Measurements from ENCODE around the gene SLC17A3. TPM values are rescaled to one million over a fixed set of nuclear protein-coding genes. Genes with fewer than 3 reads are reported as not detected.

The SLC17A3 gene
- total and polyA plus RNA-seq, 9 of the 15 experiments (the other 6 are each of a cell fraction or from before 2014, with no cell fraction given), result 0.04 to 0.08 TPM; not detected in 7

- Histone ChIP-seq H3K4me1 (replicated peaks in 1 of 2; ENCODE audit: control insufficient read depth in 2 of 2, insufficient read depth in 2 of 2, low read length in 2 of 2) (no peaks in the 10 kb centered on the region), H3K4me2 (ENCODE audit: insufficient read depth, low read length) (no peak overlapping the region), H3K79me2 (ENCODE audit: control insufficient read depth, insufficient read depth, low read length) (no peaks in the 10 kb centered on the region), H4K20me1 (replicated peaks; ENCODE audit: control insufficient read depth, insufficient read depth, low read length) (no peaks in the 10 kb centered on the region), H3K36me3 (ENCODE audit: control insufficient read depth, insufficient read depth, low read length) (no peaks in the 10 kb centered on the region), H3K9me3 (replicated peaks; ENCODE audit: control insufficient read depth, insufficient read depth, low read depth, low read length) (no peaks in the 10 kb centered on the region), H3K27me3 (ENCODE audit: control insufficient read depth in 2 of 2, insufficient read depth in 2 of 2, low read length in 2 of 2) (no peaks in the 10 kb centered on the region), H3K9me1 (ENCODE audit: control insufficient read depth, insufficient read depth, low read length) (peaks cover 2% of the 10 kb centered on the region), H3K4me3 (no peak overlapping the region), H2AFZ (ENCODE audit: low read depth, low read length) (no peak overlapping the region), H3K9ac (ENCODE audit: insufficient read depth in 1 of 2, low read depth in 2 of 2, low read length in 2 of 2) (no peak overlapping the region), H3K27ac (ENCODE audit: extremely low read depth, low read depth, low read length) (no peak overlapping the region)
- no peak for FAIRE-seq
- in situ Hi-C loops (cut with MboI), result no loop called here
- no peak for DNase-seq (ENCODE audit: extremely low read depth in 1 of 4, low spot score in 3 of 4)
- BruUV-seq (replicated peaks), result no TSS peak
- POLR2A ChIA-PET, result interaction anchor here (1.3 kb wide), 1 partner anchor 17 kb away, joined by 5 read pairs; no protein-coding TSS in a partner anchor
- no peak for ATAC-seq
- intact Hi-C loops (cut with micrococcal nuclease), result loop anchor here (5.0 kb wide), 3 partner anchors 99 to 286 kb away; no protein-coding TSS in a partner anchor
- TF ChIP-seq STAT5B (CRISPR knock-in tag; IDR thresholded peaks at IDR 0.05) (no peak), SP1 (CRISPR knock-in tag; IDR thresholded peaks at IDR 0.05) (no peak), TCF15 (CRISPR knock-in tag; IDR thresholded peaks at IDR 0.05) (no peak), NCOA2 (IDR thresholded peaks at IDR 0.05; ENCODE audit: partially characterized antibody in 2 of 2) (no peak), NCOA4 (IDR thresholded peaks at IDR 0.05; ENCODE audit: partially characterized antibody) (no peak), ARHGAP35 (IDR thresholded peaks at IDR 0.05; ENCODE audit: partially characterized antibody) (no peak), KLF6 (CRISPR knock-in tag; IDR thresholded peaks at IDR 0.05; ENCODE audit: borderline replicate concordance) (no peak), CBX5 (IDR thresholded peaks at IDR 0.05; ENCODE audit: borderline replicate concordance, low read depth) (no peak), FOXP1 (CRISPR knock-in tag; IDR thresholded peaks at IDR 0.05) (no peak), ZNF766 (CRISPR knock-in tag; conservative IDR thresholded peaks at IDR 0.05) (no peak), ZNF324 (CRISPR knock-in tag; IDR thresholded peaks at IDR 0.05) (no peak), CREB3L1 (IDR thresholded peaks at IDR 0.05; ENCODE audit: borderline replicate concordance, low read depth) (no peak), HLTF (IDR thresholded peaks at IDR 0.05) (no peak), NFIC (IDR thresholded peaks at IDR 0.05) (no peak), ATF2 (CRISPR knock-in tag; IDR thresholded peaks at IDR 0.05) (no peak)
- CTCF ChIA-PET (ENCODE audit: low intra/inter-chr PET ratio), result no interaction called here
These were observed 18.8 kb upstream of the SLC17A3 start for GRCh38 chr6:25892877-25893276.
